ENCODE data around the gene CEP104. TPM values are rescaled to one million over a fixed set of nuclear protein-coding genes. Genes with fewer than 3 reads are reported as not detected.

The CEP104 gene
- total and polyA plus RNA-seq, 9 of the 15 experiments (the other 6 are each of a cell fraction or from before 2014, with no cell fraction given), result 11.2 to 63.4 (median 42.6) TPM

DNA sequence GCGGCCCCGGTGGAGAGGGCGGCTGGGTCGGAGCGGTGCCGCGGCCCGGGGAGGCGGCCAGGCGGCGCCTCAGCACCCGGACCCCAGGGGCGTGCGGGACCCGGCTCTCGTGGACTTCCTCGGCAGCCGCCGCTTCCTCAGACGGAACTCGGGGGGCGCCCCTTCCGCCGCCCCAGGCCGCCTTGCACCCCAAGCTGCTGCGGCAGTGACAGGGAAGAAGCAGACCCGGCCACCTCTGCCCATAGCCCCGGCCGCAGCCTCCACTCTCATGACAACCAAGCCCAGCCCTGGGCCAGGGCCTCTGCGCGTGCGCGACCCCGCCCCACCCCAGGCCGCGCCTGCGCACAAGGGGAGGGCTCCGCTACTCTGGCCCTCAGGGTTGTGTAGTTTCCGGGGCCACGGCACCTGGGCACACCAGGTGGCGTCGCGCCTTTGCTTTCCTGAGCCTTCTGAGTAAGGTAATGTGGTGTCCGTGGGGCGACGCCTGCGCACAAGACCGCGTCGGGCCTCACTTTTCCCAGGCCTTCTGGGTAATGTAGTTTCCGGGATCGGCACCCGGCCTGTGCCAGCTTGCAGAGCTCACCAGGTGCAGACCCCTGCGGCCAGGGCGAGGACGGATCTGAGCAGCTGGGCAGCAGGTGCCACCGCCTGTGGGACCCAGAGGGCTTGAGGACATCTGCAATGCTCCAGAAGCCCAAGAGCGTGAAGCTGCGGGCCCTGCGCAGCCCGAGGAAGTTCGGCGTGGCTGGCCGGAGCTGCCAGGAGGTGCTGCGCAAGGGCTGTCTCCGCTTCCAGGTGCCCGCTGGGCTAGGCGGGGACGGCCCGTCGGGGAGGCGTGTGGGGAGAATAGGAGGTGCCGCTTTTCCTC is at the start of gene CEP104, which contains the start of gene DFFB (continued):
- TF ChIP-seq, protein P1, sequence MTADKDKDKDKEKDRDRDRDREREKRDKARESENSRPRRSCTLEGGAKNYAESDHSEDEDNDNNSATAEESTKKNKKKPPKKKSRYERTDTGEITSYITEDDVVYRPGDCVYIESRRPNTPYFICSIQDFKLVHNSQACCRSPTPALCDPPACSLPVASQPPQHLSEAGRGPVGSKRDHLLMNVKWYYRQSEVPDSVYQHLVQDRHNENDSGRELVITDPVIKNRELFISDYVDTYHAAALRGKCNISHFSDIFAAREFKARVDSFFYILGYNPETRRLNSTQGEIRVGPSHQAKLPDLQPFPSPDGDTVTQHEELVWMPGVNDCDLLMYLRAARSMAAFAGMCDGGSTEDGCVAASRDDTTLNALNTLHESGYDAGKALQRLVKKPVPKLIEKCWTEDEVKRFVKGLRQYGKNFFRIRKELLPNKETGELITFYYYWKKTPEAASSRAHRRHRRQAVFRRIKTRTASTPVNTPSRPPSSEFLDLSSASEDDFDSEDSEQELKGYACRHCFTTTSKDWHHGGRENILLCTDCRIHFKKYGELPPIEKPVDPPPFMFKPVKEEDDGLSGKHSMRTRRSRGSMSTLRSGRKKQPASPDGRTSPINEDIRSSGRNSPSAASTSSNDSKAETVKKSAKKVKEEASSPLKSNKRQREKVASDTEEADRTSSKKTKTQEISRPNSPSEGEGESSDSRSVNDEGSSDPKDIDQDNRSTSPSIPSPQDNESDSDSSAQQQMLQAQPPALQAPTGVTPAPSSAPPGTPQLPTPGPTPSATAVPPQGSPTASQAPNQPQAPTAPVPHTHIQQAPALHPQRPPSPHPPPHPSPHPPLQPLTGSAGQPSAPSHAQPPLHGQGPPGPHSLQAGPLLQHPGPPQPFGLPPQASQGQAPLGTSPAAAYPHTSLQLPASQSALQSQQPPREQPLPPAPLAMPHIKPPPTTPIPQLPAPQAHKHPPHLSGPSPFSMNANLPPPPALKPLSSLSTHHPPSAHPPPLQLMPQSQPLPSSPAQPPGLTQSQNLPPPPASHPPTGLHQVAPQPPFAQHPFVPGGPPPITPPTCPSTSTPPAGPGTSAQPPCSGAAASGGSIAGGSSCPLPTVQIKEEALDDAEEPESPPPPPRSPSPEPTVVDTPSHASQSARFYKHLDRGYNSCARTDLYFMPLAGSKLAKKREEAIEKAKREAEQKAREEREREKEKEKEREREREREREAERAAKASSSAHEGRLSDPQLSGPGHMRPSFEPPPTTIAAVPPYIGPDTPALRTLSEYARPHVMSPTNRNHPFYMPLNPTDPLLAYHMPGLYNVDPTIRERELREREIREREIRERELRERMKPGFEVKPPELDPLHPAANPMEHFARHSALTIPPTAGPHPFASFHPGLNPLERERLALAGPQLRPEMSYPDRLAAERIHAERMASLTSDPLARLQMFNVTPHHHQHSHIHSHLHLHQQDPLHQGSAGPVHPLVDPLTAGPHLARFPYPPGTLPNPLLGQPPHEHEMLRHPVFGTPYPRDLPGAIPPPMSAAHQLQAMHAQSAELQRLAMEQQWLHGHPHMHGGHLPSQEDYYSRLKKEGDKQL (CRISPR knock-in tag; IDR thresholded peaks at IDR 0.05; ENCODE audit: borderline replicate concordance), result no peak
- TF ChIP-seq ILF3 (IDR thresholded peaks at IDR 0.05; ENCODE audit: borderline replicate concordance) (no peak), ZSCAN29 (IDR thresholded peaks at IDR 0.05) (no peak), NR1H2 (CRISPR knock-in tag; IDR thresholded peaks at IDR 0.05) (no peak), ZNF384 (IDR thresholded peaks at IDR 0.05; ENCODE audit: low read depth, low read length) (no peak), KAT8 (IDR thresholded peaks at IDR 0.05; ENCODE audit: low read depth) (no peak), JUNB (CRISPR knock-in tag; conservative IDR thresholded peaks at IDR 0.05) (no peak; the same call in 1 of the 2 replicates), ESRRB (CRISPR knock-in tag; IDR thresholded peaks at IDR 0.05; ENCODE audit: borderline replicate concordance) (no peak), HDAC1 (IDR thresholded peaks at IDR 0.05) (peak in 1 of 2 experiments; percentile 50; a peak in 1 of 4 replicates), RBM17 (IDR thresholded peaks at IDR 0.05; ENCODE audit: borderline replicate concordance, low read depth, low read length) (no peak), HNRNPLL (IDR thresholded peaks at IDR 0.05; ENCODE audit: low read depth, low read length, poor library complexity, severe bottlenecking) (peak; percentile 76)
- TF ChIP-seq, protein P2, sequence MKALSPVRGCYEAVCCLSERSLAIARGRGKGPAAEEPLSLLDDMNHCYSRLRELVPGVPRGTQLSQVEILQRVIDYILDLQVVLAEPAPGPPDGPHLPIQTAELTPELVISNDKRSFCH (CRISPR knock-in tag; IDR thresholded peaks at IDR 0.05), result no peak
- TF ChIP-seq, protein P2 (tag; IDR thresholded peaks at IDR 0.05), result 0 out of 2 replicates have a peak, but pooled peaks have one; percentile 27
- TF ChIP-seq, protein P3, sequence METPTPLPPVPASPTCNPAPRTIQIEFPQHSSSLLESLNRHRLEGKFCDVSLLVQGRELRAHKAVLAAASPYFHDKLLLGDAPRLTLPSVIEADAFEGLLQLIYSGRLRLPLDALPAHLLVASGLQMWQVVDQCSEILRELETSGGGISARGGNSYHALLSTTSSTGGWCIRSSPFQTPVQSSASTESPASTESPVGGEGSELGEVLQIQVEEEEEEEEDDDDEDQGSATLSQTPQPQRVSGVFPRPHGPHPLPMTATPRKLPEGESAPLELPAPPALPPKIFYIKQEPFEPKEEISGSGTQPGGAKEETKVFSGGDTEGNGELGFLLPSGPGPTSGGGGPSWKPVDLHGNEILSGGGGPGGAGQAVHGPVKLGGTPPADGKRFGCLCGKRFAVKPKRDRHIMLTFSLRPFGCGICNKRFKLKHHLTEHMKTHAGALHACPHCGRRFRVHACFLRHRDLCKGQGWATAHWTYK (CRISPR knock-in tag; IDR thresholded peaks at IDR 0.05), result no peak
- TF ChIP-seq, protein P4, sequence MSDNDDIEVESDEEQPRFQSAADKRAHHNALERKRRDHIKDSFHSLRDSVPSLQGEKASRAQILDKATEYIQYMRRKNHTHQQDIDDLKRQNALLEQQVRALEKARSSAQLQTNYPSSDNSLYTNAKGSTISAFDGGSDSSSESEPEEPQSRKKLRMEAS (CRISPR knock-in tag; IDR thresholded peaks at IDR 0.05), result peak; percentile 87
- TF ChIP-seq, protein P5, sequence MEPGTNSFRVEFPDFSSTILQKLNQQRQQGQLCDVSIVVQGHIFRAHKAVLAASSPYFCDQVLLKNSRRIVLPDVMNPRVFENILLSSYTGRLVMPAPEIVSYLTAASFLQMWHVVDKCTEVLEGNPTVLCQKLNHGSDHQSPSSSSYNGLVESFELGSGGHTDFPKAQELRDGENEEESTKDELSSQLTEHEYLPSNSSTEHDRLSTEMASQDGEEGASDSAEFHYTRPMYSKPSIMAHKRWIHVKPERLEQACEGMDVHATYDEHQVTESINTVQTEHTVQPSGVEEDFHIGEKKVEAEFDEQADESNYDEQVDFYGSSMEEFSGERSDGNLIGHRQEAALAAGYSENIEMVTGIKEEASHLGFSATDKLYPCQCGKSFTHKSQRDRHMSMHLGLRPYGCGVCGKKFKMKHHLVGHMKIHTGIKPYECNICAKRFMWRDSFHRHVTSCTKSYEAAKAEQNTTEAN (CRISPR knock-in tag; IDR thresholded peaks at IDR 0.05), result no peak
- TF ChIP-seq, protein P6, sequence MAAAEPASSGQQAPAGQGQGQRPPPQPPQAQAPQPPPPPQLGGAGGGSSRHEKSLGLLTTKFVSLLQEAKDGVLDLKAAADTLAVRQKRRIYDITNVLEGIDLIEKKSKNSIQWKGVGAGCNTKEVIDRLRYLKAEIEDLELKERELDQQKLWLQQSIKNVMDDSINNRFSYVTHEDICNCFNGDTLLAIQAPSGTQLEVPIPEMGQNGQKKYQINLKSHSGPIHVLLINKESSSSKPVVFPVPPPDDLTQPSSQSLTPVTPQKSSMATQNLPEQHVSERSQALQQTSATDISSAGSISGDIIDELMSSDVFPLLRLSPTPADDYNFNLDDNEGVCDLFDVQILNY (CRISPR knock-in tag; IDR thresholded peaks at IDR 0.05), result 0 out of 2 replicates have a peak, but pooled peaks have one; percentile 64
